NCI-H345 (cell line): Measurements from ENCODE around the gene LRRC41.
A peak's percentile ranks its signal among the peaks of the same experiment; 100 is the strongest.
"Not testable (repeated sequence)": the region's sequence is repeated elsewhere in the genome, so short reads cannot be mapped to it uniquely, and the experiment has no call there.

Experiments
- DNase-seq: peaks from one replicate; lab custom pipeline; 2025; lab: John Stamatoyannopoulos, UW

Gene LRRC41

DNA sequence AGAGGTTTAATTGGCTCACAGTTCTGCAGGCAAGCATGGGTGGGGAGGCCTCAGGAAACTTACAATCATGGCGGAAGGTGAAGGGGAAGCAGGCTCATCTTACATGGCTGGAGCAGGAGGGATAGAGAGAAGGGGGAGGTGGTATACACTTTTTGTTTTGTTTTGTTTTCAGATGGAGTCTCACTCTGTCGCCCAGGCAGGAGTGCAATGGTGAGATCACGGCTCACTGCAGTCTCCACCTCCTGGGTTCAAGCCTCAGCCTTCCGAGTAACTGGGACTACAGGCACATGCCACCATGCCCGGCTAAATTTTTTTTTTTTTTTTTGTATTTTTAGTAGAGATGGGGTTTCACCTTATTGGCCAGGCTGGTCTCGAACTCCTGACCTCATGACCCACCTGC is 18.8 kb upstream of the LRRC41 start:
- not testable (repeated sequence) for DNase-seq

DNA sequence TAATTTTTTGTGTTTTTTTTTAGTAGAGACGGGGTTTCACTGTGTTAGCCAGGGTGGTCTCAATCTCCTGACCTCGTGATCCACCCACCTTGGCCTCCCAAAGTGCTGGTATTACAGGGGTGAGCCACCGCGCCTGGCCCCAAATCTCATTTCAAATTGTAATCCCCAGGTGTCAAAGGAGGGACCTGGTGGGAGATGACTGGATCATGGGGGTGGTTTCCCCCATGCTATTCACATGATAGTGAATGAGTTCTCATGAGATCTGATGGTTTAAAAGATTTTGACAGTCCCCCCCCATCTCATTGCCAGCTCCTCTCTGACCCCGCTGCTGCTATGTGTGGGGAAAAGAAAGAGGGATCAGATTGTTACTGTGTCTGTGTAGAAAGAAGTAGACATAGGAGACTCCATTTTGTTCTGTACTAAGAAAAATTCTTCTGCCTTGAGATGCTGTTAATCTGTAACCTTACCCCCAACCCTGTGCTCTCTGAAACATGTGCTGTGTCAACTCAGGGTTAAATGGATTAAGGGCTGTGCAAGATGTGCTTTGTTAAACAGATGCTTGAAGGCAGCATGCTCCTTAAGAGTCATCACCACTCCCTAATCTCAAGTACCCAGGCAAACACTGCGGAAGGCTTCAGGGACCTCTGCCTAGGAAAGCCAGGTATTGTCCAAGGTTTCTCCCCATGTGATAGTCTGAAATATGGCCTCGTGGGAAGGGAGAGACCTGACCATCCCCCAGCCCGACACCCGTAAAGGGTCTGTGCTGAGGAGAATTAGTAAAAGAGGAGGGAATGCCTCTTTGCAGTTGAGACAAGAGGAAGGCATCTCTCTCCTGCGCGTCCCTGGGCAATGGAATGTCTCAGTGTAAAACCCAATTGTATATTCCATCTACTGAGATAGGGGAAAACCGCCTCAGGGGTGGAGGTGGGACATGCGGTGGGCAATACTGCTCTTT is 16.8 kb upstream of the LRRC41 start:
- not testable (repeated sequence) for DNase-seq

DNA sequence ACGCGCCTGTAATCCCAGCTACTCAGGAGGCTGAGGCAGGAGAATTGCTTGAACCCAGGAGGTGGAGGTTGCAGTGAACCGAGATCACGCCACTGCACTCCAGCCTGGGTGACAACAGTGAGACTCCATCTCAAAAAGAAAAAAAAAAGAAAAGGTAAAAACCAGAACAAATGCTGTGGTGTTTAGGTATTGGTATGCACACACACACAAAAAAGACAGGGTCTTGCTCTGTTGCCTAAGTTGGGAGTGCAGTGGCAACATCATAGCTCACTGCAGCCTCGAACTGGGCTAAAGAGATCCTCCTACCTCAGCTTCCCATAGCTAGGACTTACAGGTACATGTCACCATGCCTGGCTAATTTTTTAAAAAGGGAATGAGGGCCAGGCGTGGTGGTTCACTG is 15.9 kb upstream of the LRRC41 start:
- not testable (repeated sequence) for DNase-seq

DNA sequence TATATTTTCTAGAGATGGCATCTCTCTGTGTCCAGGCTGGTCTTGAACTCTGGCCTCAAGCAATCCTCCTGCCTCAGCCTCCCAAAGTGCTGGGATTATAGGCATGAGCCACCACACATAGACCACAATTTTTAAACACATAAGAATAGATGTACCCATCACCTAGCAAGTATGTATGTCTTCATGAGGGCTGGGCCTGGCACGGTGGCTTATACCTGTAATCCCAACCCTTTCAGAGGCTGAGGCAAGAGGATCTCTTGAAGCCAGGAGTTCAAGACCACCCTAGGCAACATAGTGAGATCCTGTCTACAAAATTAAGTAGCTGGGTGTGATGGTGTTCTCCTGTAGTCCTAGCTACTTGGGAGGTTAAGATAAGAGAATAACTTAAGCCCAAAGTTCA is 13.9 kb upstream of the LRRC41 start:
- no peak for DNase-seq

DNA sequence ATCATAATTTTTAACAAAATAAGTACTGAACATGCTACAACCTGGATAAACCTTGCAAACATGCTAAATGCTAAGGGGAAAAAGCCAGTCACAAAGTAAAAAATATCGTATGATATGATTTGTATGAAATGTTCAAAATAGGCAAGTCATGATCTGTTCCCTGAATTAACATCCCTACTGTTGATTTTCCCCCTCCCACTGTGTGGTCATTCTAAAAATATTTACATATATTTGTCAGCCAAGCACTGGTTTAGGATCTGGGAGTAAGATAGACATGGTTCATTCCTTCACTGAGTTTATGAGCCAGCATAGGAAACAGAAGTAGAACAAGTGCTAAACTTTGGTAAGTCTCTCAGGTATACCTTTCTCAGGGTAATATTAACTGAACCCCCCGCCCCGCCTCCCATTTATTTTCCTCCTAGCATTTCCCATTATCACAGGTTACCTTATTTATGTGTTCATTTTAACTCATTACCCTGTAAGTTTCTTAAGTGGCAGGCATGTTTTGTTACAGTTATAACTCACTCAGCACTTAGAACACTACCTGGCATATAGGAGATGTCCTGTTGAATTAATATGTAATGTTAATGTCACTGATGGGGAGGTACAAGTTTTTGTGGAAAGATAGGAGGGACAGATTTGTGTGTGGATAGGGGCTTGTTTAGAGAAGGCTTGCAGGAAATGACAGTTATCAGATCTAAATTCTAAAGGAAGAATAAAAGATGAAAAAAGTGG is 12.4 kb upstream of the LRRC41 start:
- DNase-seq = no peak

DNA sequence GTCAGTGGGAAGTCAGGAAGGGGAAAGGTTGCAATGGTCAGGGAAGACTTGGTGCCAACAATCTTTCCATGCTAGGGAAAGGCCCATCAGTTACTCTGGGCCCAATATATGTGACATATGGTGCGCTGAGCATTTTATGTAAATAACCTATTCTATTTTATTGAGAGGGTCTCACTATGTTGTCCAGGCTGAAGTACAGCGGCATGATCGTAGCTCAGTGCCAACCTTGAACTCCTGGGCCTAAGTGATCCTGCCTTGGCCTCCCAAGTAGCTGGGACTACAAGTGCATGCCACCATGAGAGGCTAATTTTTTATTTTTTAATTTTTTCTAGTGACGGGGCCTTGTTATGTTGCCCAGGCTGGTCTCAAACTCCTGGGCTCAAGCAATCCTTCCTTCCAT is 6.9 kb upstream of the LRRC41 start:
- no peak for DNase-seq

DNA sequence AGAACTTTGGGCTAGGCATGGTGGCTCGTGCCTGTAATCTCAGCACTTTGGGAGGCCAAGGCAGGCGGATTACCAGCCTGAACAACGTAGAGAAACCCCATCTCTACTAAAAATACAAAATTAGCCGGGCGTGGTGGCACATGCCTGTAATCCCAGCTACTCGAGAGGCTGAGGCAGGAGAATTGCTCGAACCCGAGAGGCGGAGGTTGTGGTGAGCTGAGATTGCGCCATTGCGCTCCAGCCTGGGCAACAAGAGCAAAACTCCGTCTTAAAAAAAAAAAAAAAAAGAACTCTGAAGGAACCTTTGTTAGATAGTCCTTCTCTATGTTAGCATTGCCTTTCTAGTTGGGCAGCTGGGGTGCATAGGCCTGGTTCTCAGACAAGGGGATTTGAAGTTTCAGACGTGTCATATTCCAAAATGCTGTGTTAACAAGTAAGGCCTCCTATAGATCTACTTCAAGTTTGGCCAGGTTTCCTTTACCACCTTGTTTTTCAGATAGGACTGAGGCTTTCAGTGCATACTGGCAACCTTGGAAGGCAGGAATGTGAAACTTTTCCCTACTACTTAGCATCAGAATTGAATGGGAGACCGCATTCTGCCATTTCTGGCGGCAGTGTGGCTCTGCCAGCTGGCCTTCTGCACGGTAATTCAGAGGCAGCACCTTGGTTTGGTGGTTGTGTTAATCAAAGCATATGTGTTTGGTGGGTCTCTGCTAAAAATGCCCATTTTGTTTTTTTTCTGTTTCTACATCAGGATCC is 6.2 kb upstream of the LRRC41 start:
- DNase-seq = no peak

DNA sequence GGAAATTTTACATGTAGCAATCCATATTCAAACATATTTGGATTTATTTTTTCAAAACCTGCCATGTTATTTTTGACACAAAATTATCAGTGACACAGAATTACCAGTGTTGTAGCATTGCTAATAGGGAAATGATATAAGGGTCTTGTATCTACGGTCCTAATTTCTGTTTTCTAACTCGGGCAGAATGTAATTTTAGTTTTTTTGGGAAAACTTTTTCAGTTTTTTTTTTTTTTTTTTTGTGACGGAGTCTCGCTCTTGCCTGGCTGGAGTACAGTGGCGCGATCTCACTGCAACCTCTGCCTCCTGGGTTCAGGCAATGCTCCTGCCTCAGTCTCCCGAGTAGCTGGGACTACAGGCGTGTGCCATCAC is 2.7 kb upstream of the LRRC41 start:
- DNase-seq = no peak

DNA sequence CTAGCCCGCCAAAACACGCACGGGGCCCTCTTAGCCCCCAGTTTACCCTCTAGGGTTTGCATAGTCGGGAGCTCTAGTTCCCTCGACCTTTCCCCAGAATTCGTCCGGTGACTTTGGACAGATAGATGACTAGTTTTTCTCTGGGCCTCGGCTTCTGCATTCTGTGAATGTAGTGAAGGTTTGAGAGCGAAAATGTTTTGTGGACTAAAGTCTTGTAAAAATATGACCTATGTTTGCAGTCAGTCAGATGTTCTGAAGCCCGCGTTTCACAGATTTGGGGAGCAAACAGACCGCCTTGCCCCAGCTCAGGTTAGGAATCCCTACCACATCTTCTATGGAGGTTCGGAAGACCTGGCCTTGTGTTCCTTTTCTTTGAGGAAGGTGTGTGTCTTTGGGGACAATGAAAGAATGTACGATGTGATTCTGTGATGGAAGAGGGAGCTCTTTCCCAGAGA is 483 bp upstream of the LRRC41 start:
- no peak for DNase-seq

DNA sequence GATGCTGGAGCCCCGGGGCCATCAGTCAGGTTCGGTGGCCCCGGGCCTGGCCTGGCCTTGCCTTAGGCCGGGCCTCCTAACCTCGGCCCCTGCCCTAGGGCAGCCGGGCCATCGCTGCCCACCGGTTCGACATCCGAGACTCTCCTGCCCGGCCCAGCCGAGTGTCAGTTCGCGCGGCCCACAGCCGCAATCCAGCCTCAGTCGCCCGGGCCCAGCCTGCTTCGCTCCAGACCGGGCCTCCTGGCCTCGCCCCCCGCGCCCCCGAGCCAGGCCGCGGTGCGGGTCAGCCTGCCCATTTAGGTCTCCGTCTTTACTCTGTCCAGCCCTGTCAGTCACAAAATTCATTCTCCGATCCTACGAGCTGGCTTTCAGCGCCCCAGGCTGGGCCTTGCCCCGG is 777 bp downstream of the LRRC41 start:
- peak; percentile 28 for DNase-seq

DNA sequence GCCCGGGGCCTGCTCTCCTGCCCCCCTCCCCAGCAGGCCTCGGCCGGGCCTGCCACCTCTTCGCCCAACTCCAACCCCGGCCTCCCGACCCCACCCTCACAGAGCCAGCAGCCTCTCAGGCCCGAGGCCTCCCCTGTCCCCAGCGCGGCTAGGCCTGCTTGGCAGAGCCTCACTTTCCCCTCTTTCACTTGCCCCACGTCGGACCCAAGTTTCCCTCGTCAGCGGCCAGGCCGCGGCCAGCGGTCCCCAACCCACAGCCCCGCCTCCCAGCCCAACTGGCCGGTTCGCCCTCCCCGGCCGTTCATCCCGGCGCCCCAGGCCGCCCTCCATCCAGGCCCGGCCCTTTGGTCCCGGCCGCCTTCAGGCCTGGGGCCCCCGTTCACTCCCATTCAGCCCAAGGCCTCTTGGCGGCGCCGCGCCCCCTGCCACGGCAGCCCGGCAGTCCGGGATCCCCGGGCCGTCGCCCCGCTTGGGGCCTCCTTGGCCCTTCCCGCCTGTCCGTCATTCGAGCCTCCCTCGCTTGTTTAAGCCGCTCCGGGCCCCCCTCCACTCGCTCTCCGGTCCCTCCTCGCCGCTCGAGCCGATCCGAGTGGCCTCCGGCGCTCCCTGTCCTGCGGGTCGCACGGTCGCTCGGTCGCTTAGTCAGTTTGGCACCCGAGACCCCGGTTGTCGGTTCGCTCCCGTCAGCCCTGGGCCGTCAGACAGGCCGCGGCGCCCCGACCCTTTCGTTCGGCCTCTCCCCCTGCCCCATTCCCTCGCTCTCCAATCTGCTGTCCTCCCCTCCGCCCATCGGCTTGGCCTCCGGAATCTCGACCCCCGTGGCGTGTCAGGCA is 1.4 kb downstream of the LRRC41 start:
- DNase-seq = peak; percentile 39

DNA sequence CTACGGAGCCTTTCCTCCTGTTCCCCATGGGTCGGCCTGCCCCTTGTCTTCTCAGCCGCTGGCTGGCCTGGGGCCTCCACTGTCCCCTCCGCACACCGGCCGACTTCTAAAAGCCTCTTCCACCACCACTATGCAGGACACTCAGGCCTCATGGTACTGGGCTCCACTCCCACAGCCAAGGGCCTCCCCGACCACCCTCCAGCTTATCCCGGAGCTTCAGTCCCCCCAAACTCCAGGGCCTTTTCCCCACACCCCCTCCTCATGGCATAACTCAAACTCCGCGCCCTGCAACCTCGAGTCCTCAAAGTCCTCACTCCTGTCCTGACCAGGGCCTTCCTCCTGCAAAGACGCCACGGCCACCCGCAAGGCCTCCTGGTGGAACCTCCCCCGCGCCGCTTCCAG is 2.0 kb downstream of the LRRC41 start:
- no peak for DNase-seq

DNA sequence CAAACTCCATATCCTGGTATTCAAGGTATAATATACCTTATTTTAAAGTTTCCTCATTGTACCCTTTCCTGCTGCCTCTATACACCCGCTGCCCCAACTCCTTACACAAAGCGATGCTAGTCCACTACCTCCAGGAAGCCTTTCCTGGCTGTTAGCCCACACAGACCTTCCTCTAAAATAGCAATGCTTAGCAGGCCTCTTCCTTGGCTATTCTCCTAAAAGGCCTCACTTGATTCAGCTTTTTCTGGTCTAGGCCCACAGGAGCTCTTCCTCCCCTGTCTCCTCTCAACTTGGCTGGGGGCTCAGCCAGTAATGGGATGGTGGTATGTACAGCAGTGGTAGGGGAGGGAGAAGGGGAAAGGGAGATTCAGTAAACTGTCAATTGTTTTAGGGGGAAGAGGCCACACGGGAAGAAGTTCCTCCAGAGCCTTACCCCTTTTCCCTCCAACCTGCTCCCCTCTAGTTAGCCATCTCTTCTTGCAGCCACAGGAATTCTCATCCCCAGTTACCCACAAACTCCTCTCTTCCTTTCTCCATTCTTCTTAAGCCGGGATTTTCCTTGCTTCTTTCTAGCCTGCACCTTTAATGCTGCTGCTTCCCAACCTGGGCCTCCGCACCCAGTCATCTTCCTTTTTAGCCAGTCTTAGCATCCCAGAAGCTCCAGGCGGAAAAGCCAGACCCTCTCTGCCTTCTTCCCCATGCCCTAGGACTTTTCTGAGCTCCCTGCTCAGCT is 2.6 kb downstream of the LRRC41 start:
- DNase-seq = no peak

DNA sequence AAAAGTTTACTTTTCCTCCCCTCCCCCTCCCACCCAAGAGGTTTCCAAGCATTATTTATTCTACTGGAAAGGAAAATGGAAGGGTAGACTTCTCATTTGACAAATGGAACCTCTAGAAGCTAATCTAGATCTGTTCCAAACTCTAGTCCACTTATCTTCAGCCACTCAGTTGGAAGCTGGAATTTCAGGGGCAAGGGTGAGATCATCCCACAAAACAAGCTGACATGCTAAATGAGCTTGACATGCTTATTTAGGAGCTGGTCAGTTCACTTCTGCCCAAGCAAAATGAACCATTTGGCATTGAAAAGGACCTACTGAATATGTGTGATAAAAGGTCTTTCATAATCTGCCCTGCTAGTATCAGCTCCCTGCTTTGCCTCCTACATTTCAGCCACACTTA is 5.0 kb downstream of the LRRC41 start:
- DNase-seq = no peak

DNA sequence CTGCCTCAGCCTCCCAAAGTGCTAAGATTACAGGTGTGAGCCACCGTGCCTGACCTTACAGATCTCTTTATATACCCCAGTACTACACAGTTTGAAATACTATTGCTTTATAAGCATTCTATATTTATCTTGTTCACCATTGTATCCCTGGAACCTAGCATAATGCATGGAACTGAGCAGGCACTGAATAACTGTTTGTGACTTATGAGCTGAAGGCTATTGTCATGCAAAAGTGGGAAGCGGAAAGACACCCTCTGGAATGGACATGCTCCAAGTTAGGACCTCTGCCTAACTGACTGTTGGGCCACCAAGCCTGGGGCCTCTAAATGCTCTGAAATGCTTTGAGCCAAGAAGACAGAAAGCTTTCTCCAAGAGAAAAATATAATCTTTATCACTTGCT is 8.1 kb downstream of the LRRC41 start:
- DNase-seq = no peak

DNA sequence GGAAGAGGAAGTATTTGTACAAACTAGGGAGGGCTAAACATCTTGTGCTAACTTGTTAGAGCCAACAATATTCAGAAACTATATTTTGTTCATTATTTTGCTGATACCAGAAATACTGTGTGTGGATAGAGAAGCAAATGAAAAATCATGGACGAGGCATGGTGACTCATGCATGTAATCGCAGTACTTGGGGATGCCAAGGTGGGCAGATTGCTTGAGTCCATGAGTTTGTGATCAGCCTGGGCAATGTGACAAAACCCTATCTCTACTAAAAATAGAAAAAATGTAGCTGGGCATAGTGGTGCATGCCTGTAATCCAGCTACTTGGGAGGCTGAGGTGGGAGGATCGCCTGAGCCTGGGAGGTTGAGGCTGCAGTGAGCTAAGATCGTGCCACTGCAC is 13.4 kb downstream of the LRRC41 start:
- no peak for DNase-seq

DNA sequence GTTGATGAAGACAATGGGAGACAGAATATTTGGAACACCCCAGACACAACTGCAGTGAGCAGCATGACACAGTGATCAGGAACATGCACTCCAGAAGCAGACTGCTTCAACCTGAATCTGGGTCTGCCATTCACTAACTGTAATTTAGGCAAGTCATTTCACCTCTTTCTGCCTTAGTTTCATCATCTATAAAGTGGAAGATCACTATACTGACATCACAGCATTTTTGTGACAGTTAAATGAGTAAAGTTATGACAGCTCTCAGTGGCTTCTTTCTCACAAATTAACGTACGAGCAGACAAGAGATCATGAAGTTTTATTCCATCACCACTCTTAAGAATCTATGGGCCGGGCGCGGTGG is 14.3 kb downstream of the LRRC41 start:
- DNase-seq = no peak

DNA sequence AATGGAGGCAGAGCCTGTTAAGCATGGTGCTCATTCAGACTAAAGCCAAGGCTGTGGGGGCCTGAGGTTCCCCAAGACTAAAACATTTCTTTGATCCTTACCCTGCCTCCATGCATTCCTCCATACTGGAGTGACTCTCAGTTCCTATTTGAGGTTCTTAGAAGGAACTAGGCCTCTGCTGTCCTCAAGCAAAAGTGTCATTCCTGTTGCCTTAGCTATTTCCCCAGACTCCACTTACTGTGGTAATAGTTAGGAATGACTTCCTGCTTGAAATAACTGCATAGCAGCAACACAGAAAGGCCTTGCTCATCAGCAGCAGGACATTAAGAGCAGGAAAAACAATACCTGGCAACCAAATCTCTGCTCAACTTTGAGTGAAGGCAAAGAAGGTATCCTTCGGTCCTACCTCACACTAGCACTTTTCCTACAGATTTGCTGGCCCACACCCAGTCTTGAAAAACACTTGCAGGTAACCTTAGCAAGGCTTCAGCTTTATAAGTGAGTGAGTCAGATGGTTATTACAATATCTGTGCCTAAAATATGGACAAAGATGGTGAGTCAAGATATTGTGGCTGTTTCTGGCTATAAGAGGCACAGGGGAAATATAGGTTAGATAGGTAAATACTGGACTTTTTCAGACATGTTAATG is 14.8 kb downstream of the LRRC41 start:
- no peak for DNase-seq

DNA sequence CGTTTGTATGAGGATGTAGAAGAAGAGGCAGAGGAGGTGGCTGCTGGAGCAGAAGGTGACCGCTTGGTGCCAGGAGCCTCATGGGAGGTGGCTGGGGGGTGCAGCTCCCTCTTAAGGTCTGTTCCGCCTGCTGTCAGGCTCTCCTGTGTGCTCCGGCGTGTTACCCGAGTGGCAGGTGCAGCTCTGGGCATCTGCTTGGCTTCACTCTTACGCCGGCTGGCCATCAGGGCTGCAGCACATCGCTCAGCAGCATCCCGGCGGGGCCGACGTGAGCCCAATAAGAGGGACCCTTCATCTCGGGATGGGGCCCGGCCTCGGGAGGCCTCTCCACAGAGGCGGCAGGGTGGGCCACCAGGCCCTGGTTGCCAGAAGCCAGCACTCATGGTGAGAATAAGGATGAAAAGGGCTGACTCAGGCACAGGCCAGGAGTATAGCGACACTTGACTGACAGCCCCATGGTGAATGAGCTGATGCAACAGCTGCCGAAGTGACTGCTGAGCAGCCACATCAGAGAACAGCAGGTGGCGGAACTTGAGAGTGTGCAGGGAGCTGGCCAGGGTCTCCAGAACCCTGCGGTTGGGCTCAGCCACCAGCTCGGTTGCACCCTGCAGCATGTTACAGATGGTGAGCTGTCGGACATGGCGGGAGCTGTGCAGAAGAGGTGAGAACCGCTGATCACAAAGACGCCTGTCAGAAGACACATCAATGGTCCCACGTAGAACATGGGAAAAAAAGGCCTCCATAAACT is 17.5 kb downstream of the LRRC41 start:
- DNase-seq = peak; percentile 72
